Activated T-cell treated with anti-CD3 and anti-CD28 coated beads for 1 hour (primary cell): ENCODE data around the gene EIF4G1.
A peak's percentile ranks its signal among the peaks of the same experiment; 100 is the strongest.
"Not testable (repeated sequence)": the region's sequence is repeated elsewhere in the genome, so short reads cannot be mapped to it uniquely, and the experiment has no call there.

ENCODE experiments used
- DNase-seq: peaks from one replicate; pipeline ENCODE4 v3.0.0-alpha.2; 2020; ENCODE audit warnings: low read depth

The EIF4G1 gene

GRCh38 chr3:184334470-184335158, 20.2 kb downstream of the EIF4G1 start:
- peak; percentile 12 for DNase-seq

- DNase-seq: no peak
These were observed 20.9 kb downstream of the EIF4G1 start for GRCh38 chr3:184335291-184335660.

GRCh38 chr3:184335661-184336546, 21.5 kb downstream of the EIF4G1 start:
- DNase-seq: peak; percentile 80

GRCh38 chr3:184336547-184337398, 22.4 kb downstream of the EIF4G1 start:
- no peak for DNase-seq

GRCh38 chr3:184337399-184337714, 23.0 kb downstream of the EIF4G1 start, which contains the start of gene FAM131A:
FAM131A (plus strand) TSS chr3:184337600; CDS start chr3:184337631, 31 bp downstream.
- no peak for DNase-seq

GRCh38 chr3:184337981-184338380, 23.6 kb downstream of the EIF4G1 start:
- no peak for DNase-seq

- DNase-seq: no peak
These were observed 24.1 kb downstream of the EIF4G1 start for GRCh38 chr3:184338511-184338945.

- DNase-seq: no peak
These were observed 24.6 kb downstream of the EIF4G1 start for GRCh38 chr3:184339001-184339400.

GRCh38 chr3:184339451-184340135, 25.2 kb downstream of the EIF4G1 start:
- not testable (repeated sequence) for DNase-seq

GRCh38 chr3:184341925-184342324, 27.5 kb downstream of the EIF4G1 start:
- DNase-seq: no peak

GRCh38 chr3:184343200-184343876, 28.9 kb downstream of the EIF4G1 start:
- no peak for DNase-seq

GRCh38 chr3:184344579-184345316, 30.3 kb downstream of the EIF4G1 start:
- DNase-seq: no peak

GRCh38 chr3:184345317-184346144, 31.1 kb downstream of the EIF4G1 start:
- DNase-seq: no peak

- DNase-seq: no peak
These were observed 32.2 kb downstream of the EIF4G1 start for GRCh38 chr3:184346480-184347190.

- no peak for DNase-seq
These were observed 33.1 kb downstream of the EIF4G1 start for GRCh38 chr3:184347321-184348056.

- no peak for DNase-seq
These were observed 33.6 kb downstream of the EIF4G1 start for GRCh38 chr3:184348057-184348382.

GRCh38 chr3:184349563-184350470, 35.4 kb downstream of the EIF4G1 start:
- no peak for DNase-seq
